Body of pancreas (tissue), 4 donors: ENCODE data around the gene GTPBP8.

Experiments used
- CTCF ChIP-seq, 7 experiments: fragments of 450-650 bp in 4 of 7; fragments of 200-600 bp in 3 of 7; sonication (generic) in 3 of 7; IDR thresholded peaks; one replicate each; pipeline ENCODE4 v1.5.1; 2016 to 2019; ENCODE audit warnings: antibody characterized with exemption in 7 of 7
- POLR2A ChIP-seq, 3 donors: fragments of 450-650 bp; IDR thresholded peaks; one replicate each; pipeline ENCODE4 v1.6.1; 2016; ENCODE audit warnings: antibody characterized with exemption in 3 of 3, mild to moderate bottlenecking in 2 of 3

GRCh38 chr3:112958811-112959560 is 31.8 kb upstream of the GTPBP8 start:
- no peak for TF ChIP-seq CTCF (IDR thresholded peaks at IDR 0.05)
- no peak for TF ChIP-seq POLR2A (IDR thresholded peaks at IDR 0.05)
